ENCODE results near the gene MXRA7.
"Not testable (repeated sequence)": the region's sequence is repeated elsewhere in the genome, so short reads cannot be mapped to it uniquely, and the experiment has no call there.

MXRA7 gene

GRCh38 chr17:76641501-76641900 lies 69.3 kb downstream of the MXRA7 start:
- no peak for DNase-seq

GRCh38 chr17:76640550-76641380 lies 70.0 kb downstream of the MXRA7 start:
- DNase-seq: no peak

- DNase-seq: no peak
Observed at GRCh38 chr17:76638263-76638662, 72.5 kb downstream of the MXRA7 start.

GRCh38 chr17:76636486-76637206 lies 74.1 kb downstream of the MXRA7 start:
- not testable (repeated sequence) for DNase-seq

- no peak for DNase-seq
Observed at GRCh38 chr17:76635659-76636360, 75.0 kb downstream of the MXRA7 start.

GRCh38 chr17:76635039-76635438 lies 75.7 kb downstream of the MXRA7 start:
- no peak for DNase-seq

GRCh38 chr17:76633628-76634328 lies 77.0 kb downstream of the MXRA7 start:
- DNase-seq: no peak

- no peak for DNase-seq
Observed at GRCh38 chr17:76631821-76632565, 78.8 kb downstream of the MXRA7 start.

GRCh38 chr17:76630151-76630550 lies 80.6 kb downstream of the MXRA7 start:
- no peak for DNase-seq
